ENCODE data around the gene BMP2K.

GRCh38 chr4:78880874-78881492, 104.8 kb downstream of the BMP2K start:
- TF ChIP-seq CTCF (conservative IDR thresholded peaks at IDR 0.05 in 1 of 2, IDR thresholded peaks at IDR 0.05 in 1 of 2; ENCODE audit: low read depth in 1 of 2, low read length in 2 of 2) (no peak), EZH2 (IDR thresholded peaks at IDR 0.05; ENCODE audit: low read length, missing control alignments) (no peak)
